ENCODE measurements around the gene MMS22L.

Gene MMS22L

GRCh38 chr6:97280766-97281165, 2.2 kb downstream of the MMS22L start:
- TF ChIP-seq, protein P1, sequence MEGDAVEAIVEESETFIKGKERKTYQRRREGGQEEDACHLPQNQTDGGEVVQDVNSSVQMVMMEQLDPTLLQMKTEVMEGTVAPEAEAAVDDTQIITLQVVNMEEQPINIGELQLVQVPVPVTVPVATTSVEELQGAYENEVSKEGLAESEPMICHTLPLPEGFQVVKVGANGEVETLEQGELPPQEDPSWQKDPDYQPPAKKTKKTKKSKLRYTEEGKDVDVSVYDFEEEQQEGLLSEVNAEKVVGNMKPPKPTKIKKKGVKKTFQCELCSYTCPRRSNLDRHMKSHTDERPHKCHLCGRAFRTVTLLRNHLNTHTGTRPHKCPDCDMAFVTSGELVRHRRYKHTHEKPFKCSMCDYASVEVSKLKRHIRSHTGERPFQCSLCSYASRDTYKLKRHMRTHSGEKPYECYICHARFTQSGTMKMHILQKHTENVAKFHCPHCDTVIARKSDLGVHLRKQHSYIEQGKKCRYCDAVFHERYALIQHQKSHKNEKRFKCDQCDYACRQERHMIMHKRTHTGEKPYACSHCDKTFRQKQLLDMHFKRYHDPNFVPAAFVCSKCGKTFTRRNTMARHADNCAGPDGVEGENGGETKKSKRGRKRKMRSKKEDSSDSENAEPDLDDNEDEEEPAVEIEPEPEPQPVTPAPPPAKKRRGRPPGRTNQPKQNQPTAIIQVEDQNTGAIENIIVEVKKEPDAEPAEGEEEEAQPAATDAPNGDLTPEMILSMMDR (IDR thresholded peaks at IDR 0.05) = no peak

GRCh38 chr6:97275804-97276203, 7.2 kb downstream of the MMS22L start:
- TF ChIP-seq, protein P1 (IDR thresholded peaks at IDR 0.05) = no peak

- TF ChIP-seq, protein P1 (IDR thresholded peaks at IDR 0.05) = no peak
Observed at GRCh38 chr6:97269821-97270220, 13.2 kb downstream of the MMS22L start.

DNA sequence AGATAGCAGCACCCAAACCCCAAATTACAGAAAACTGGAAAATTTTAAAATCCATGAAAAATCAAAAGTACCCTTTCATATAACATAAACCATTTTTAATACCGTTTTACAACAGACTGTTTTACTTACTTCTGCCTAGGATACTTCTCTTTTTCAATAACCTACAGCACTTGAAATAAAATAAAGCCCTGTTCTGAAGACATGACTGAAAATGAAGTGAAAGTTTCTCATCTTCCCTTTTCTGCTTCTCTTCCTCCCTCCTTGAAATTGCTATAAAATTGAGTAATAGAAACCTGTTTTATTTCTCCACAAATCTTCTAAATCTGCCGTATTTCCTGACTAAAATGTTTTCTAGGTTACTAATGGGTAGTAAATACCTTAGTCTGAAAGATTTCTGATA, 20.3 kb downstream of the MMS22L start:
- TF ChIP-seq, protein P1 (IDR thresholded peaks at IDR 0.05) = no peak

- TF ChIP-seq, protein P1 (IDR thresholded peaks at IDR 0.05) = no peak
Observed at GRCh38 chr6:97246842-97247241, 36.2 kb downstream of the MMS22L start.

- TF ChIP-seq, protein P1 (IDR thresholded peaks at IDR 0.05) = no peak
Observed at GRCh38 chr6:97240222-97240621, 42.8 kb downstream of the MMS22L start.

GRCh38 chr6:97231911-97232310, 51.1 kb downstream of the MMS22L start:
- TF ChIP-seq, protein P1 (IDR thresholded peaks at IDR 0.05) = no peak

DNA sequence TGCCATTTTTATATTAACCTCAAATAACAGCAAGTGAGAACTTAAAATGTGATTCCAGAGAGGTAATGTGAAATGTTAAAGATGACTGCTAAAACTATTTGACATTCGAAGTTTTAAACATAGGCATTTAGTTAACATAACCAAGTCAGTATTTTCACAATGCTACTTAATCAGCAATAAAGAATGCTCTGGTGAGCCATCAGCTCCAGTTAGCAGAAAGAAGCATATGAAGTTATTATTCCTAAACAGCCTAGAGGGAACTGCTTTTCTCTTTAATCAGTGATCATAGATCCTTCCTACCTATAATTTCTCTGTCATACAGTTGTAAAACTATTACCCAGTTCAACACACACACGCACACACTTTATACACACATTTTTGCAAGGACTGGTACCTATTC, 60.1 kb downstream of the MMS22L start:
- TF ChIP-seq, protein P1 (IDR thresholded peaks at IDR 0.05) = no peak

Measured in LNCAP (cell line).